Measurements from ENCODE around the gene NDST3.
A peak's percentile ranks its signal among the peaks of the same experiment; 100 is the strongest.

The NDST3 gene

DNA sequence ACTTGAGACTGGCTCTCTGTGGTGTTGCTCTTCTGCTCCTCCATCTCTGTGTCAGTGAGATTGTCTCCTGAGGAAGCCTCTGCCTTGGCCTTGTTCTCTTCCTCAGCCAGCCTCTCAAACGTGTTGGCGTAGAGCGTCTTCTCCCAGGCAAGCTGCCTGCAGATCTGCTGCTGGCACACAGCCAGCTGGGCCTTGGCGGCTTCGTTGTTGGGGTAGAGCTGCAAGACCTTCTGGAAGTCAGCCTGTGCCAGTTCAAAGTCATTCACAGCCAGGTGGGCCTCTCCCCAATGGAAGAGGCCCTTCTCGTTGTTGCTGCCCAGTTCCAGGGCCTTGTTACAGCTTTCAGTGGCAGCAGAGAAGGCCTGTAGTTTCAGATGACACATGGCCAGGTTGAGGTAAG is 159.1 kb downstream of the NDST3 start:
- TF ChIP-seq, protein P1, sequence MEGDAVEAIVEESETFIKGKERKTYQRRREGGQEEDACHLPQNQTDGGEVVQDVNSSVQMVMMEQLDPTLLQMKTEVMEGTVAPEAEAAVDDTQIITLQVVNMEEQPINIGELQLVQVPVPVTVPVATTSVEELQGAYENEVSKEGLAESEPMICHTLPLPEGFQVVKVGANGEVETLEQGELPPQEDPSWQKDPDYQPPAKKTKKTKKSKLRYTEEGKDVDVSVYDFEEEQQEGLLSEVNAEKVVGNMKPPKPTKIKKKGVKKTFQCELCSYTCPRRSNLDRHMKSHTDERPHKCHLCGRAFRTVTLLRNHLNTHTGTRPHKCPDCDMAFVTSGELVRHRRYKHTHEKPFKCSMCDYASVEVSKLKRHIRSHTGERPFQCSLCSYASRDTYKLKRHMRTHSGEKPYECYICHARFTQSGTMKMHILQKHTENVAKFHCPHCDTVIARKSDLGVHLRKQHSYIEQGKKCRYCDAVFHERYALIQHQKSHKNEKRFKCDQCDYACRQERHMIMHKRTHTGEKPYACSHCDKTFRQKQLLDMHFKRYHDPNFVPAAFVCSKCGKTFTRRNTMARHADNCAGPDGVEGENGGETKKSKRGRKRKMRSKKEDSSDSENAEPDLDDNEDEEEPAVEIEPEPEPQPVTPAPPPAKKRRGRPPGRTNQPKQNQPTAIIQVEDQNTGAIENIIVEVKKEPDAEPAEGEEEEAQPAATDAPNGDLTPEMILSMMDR (conservative IDR thresholded peaks at IDR 0.05; ENCODE audit: low read depth, low read length) = no peak
- DNase-seq (ENCODE audit: low read depth) = no peak
- no peak overlapping the region for H3K4me3 ChIP-seq (ENCODE audit: low read length)

DNA sequence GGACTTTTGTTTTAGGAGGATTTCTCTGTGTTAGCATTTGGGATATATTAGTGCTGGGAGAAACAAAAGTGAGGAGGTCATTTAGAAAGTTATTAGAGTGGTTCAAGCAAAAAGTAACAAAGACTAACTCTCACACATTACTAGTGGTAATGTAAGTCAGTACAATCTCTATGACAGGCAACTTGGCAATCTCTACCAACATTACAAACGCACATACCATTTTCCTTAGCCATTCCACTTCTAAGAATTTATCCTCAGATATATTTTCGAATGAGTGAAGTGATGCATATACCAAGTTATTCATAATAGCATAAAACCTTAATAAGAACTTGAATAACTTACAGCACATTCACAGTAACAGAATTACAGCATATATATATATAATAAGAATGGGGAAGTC is 172.3 kb downstream of the NDST3 start:
- DNase-seq (ENCODE audit: low read depth) = no peak
- no peak overlapping the region for H3K4me3 ChIP-seq (ENCODE audit: low read length)
- TF ChIP-seq, protein P1 (conservative IDR thresholded peaks at IDR 0.05; ENCODE audit: low read depth, low read length) = no peak

DNA sequence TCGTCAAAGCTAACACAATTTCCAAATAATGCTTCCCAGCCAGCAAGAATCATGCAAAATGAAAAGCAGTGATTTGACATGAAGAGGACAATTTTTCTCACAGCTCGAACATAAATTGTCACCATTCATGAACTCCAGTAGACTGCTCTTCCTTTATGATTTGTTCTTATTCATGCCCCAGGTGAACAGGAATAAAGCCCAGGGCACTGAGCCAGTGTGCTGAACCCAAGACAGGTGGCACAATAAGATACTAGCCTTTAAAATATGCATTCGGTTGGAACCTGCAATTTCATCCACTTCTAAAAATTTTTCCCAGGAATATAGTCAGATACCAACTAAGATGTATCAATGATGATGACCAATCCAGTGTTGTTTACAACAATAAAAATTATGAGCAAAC is 178.8 kb downstream of the NDST3 start:
- TF ChIP-seq, protein P1 (conservative IDR thresholded peaks at IDR 0.05; ENCODE audit: low read depth, low read length) = no peak
- no peak for DNase-seq (ENCODE audit: low read depth)
- no peak overlapping the region for H3K4me3 ChIP-seq (ENCODE audit: low read length)

DNA sequence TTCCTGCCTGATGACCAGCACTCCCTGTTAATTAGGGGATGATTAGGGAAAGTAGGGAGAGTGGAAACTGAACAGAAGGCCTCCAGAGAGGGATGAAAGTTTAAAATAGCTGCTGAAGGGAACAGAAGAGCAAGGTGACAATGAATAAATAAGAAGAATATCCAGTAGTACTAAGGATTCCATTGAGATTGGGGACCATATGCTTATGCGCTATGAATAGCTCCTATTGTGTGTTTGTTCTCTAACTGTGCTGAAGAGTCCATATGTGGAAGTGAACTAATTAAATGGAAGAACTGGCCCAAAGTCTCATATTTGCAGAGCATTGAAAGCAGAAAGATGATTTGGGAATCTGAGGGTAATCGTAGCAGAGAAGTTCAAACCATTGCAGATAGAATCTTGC is 181.5 kb downstream of the NDST3 start:
- TF ChIP-seq, protein P1 (conservative IDR thresholded peaks at IDR 0.05; ENCODE audit: low read depth, low read length) = no peak
- H3K4me3 ChIP-seq (ENCODE audit: low read length) = no peak overlapping the region
- DNase-seq (ENCODE audit: low read depth) = no peak

DNA sequence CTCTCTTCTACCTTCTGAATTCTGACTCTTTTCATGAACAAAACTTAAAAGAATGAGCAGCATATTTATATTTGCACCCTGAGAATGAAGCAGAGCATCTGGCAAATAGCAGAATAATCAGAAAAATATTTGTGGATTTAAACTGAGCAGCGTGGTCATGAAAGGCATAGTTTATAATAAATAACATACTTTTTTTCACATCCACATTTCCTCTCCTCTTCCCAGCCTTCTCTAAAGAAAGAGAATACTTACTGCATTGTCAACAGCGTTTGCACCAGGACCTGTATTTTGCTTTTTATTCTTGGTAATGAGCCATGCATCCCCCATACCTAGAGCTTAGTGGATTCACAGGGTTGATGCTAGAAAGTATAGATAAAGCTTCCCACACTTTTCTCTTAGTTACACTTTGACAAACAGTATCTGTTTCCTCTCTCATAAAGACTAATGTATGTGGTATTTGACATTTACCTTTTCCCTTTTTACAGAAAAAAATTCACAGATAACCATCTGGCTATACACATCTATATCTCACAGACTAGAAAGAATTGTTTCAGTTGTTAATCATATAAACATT is 187.0 kb downstream of the NDST3 start:
- TF ChIP-seq, protein P1 (conservative IDR thresholded peaks at IDR 0.05; ENCODE audit: low read depth, low read length) = no peak
- DNase-seq (ENCODE audit: low read depth) = no peak
- no peak overlapping the region for H3K4me3 ChIP-seq (ENCODE audit: low read length)

DNA sequence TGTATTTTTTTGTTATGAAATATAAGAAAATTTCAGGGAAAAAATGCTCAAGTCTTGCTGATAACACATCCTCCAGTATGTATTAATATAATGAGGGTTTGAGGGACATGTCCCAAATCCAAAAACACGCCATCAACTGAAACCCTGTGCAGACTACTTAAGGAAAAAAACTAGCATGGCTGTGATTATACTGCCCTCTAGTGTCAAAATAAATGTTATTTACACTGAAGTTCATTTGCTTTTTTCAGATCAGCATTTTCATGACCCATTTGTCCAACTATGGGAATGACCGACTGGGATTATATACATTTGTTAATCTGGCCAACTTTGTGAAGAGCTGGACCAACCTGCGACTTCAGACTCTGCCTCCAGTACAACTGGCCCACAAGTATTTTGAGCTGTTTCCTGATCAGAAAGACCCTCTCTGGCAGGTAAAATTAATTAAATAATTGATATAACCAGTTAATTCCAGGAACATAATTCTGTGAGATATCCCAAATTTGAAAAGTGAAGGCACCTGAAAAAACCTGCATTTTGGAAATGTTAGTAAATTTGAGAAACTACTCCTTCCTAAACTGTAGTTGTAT is 190.1 kb downstream of the NDST3 start:
- TF ChIP-seq, protein P1 (conservative IDR thresholded peaks at IDR 0.05; ENCODE audit: low read depth, low read length) = peak; percentile 55
- no peak overlapping the region for H3K4me3 ChIP-seq (ENCODE audit: low read length)
- DNase-seq (ENCODE audit: low read depth) = peak; percentile 16

DNA sequence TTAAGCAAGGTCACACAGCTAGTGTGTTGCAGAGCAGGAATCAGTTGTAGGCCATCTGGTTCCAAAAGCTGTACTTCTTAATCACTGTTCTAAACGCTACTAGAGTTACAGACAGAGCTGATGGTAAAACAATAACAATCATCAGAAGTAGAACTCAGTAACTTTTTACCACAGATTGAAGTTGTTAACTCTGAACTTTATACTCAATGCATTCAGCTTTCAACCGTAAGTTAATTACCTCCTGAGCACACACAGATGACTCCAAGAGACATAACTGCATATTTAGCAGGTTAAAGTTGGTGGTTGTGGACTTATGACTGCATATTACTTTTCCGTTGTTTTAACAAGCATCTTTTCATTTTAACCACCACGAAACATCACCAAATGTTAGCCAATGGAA is 191.2 kb downstream of the NDST3 start:
- no peak overlapping the region for H3K4me3 ChIP-seq (ENCODE audit: low read length)
- no peak for DNase-seq (ENCODE audit: low read depth)
- TF ChIP-seq, protein P1 (conservative IDR thresholded peaks at IDR 0.05; ENCODE audit: low read depth, low read length) = no peak

All from retinal pigment epithelial cell (primary cell).